ENCODE data around the gene FBF1.

GRCh38 chr17:75880266-75880665 is 60.6 kb downstream of the FBF1 start:
- TF ChIP-seq, protein P1, sequence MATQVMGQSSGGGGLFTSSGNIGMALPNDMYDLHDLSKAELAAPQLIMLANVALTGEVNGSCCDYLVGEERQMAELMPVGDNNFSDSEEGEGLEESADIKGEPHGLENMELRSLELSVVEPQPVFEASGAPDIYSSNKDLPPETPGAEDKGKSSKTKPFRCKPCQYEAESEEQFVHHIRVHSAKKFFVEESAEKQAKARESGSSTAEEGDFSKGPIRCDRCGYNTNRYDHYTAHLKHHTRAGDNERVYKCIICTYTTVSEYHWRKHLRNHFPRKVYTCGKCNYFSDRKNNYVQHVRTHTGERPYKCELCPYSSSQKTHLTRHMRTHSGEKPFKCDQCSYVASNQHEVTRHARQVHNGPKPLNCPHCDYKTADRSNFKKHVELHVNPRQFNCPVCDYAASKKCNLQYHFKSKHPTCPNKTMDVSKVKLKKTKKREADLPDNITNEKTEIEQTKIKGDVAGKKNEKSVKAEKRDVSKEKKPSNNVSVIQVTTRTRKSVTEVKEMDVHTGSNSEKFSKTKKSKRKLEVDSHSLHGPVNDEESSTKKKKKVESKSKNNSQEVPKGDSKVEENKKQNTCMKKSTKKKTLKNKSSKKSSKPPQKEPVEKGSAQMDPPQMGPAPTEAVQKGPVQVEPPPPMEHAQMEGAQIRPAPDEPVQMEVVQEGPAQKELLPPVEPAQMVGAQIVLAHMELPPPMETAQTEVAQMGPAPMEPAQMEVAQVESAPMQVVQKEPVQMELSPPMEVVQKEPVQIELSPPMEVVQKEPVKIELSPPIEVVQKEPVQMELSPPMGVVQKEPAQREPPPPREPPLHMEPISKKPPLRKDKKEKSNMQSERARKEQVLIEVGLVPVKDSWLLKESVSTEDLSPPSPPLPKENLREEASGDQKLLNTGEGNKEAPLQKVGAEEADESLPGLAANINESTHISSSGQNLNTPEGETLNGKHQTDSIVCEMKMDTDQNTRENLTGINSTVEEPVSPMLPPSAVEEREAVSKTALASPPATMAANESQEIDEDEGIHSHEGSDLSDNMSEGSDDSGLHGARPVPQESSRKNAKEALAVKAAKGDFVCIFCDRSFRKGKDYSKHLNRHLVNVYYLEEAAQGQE (IDR thresholded peaks at IDR 0.05; ENCODE audit: insufficient replicate concordance, low read depth): no peak
- TF ChIP-seq, protein P2, sequence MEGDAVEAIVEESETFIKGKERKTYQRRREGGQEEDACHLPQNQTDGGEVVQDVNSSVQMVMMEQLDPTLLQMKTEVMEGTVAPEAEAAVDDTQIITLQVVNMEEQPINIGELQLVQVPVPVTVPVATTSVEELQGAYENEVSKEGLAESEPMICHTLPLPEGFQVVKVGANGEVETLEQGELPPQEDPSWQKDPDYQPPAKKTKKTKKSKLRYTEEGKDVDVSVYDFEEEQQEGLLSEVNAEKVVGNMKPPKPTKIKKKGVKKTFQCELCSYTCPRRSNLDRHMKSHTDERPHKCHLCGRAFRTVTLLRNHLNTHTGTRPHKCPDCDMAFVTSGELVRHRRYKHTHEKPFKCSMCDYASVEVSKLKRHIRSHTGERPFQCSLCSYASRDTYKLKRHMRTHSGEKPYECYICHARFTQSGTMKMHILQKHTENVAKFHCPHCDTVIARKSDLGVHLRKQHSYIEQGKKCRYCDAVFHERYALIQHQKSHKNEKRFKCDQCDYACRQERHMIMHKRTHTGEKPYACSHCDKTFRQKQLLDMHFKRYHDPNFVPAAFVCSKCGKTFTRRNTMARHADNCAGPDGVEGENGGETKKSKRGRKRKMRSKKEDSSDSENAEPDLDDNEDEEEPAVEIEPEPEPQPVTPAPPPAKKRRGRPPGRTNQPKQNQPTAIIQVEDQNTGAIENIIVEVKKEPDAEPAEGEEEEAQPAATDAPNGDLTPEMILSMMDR (IDR thresholded peaks at IDR 0.05; ENCODE audit: insufficient read depth, low read length): no peak
- TF ChIP-seq GABPA (IDR thresholded peaks at IDR 0.05; ENCODE audit: low read depth) (no peak), POLR2AphosphoS5 (IDR thresholded peaks at IDR 0.05; ENCODE audit: low read depth) (no peak), SPI1 (IDR thresholded peaks at IDR 0.05; ENCODE audit: borderline replicate concordance, low read depth) (no peak)
